ENCODE measurements around the gene PPAT. TPM values are rescaled to one million over a fixed set of nuclear protein-coding genes. Genes with fewer than 3 reads are reported as not detected.

PPAT gene
- total and polyA plus RNA-seq, 7 experiments from 2014 or later, result 7.7 to 30.7 (median 15.3) TPM

GRCh38 chr4:56448301-56448700 is 12.9 kb upstream of the PPAT start:
- intact Hi-C loops (cut with micrococcal nuclease), result no loop called here
- Histone ChIP-seq H3K4me3 (ENCODE audit: low read length) (no peak overlapping the region), H3K9me3 (ENCODE audit: control insufficient read depth in 2 of 3, low read length in 3 of 3) (no peaks in the 10 kb centered on the region), H3K36me3 (ENCODE audit: control insufficient read depth in 2 of 3, insufficient read depth in 3 of 3, low read length in 3 of 3) (peaks cover 0 to 24% (median 0%) of the 10 kb centered on the region in 3 experiments), H3K4me1 (ENCODE audit: control insufficient read depth in 2 of 2, insufficient read depth in 2 of 2, low read length in 2 of 2) (no peaks in the 10 kb centered on the region), H3K27ac (ENCODE audit: low read depth, low read length) (no peak overlapping the region), H3K27me3 (ENCODE audit: control insufficient read depth in 2 of 2, insufficient read depth in 2 of 2, low read length in 2 of 2) (no peaks in the 10 kb centered on the region)
- DNase-seq (no peak), ATAC-seq (no peak)
- H3K27ac Mint-ChIP-seq, result peak overlapping the region in 4 of 9 donors; percentile 9 to 78 (median 53)
- peaks cover 4 to 43% (median 29%) of the 10 kb centered on the region in 5 donors for H3K36me3 Mint-ChIP-seq
- no peak overlapping the region for H3K4me3 Mint-ChIP-seq
- POLR2A ChIA-PET, result interaction anchor here (0.7 to 1.1 kb wide), 2 partner anchors 13 to 103 kb away, joined by 4 read pairs; no protein-coding TSS in a partner anchor
- peaks cover 0 to 35% (median 6%) of the 10 kb centered on the region in 7 donors for H3K4me1 Mint-ChIP-seq
- CTCF ChIA-PET, result no interaction called here
- H3K27me3 Mint-ChIP-seq, result no peaks in the 10 kb centered on the region
- peaks cover 0 to 2% (median 0%) of the 10 kb centered on the region in 11 donors for H3K9me3 Mint-ChIP-seq

- no peak overlapping the region for H3K4me3 ChIP-seq (ENCODE audit: low read length)
- Mint-ChIP-seq H3K36me3 (peaks cover 4 to 44% (median 23%) of the 10 kb centered on the region in 5 donors), H3K4me1 (peaks cover 6 to 47% (median 18%) of the 10 kb centered on the region in 7 donors), H3K4me3 (no peak overlapping the region), H3K9me3 (peaks cover 0 to 2% (median 0%) of the 10 kb centered on the region in 11 donors), H3K27ac (no peak overlapping the region), H3K27me3 (no peaks in the 10 kb centered on the region)
- no peak overlapping the region for H3K27ac ChIP-seq (ENCODE audit: low read depth, low read length)
- ChIA-PET CTCF (no interaction called here), POLR2A (interaction anchor here (1.5 kb wide), 1 partner anchor 10 kb away, joined by 7 read pairs; the partner anchor contains the start of genes PAICS and PPAT)
- no peak for ATAC-seq
- peaks cover 0 to 21% (median 0%) of the 10 kb centered on the region in 3 experiments for H3K36me3 ChIP-seq (ENCODE audit: control insufficient read depth in 2 of 3, insufficient read depth in 3 of 3, low read length in 3 of 3)
- DNase-seq, result no peak
- intact Hi-C loops (cut with micrococcal nuclease), result loop anchor here in 1 of 2 donors (1.0 kb wide), 1 partner anchor 8 kb away; no protein-coding TSS in a partner anchor
- no peaks in the 10 kb centered on the region for H3K27me3 ChIP-seq (ENCODE audit: control insufficient read depth in 2 of 2, insufficient read depth in 2 of 2, low read length in 2 of 2)
- H3K9me3 ChIP-seq (ENCODE audit: control insufficient read depth in 2 of 3, low read length in 3 of 3), result no peaks in the 10 kb centered on the region
- H3K4me1 ChIP-seq (ENCODE audit: control insufficient read depth in 2 of 2, insufficient read depth in 2 of 2, low read length in 2 of 2), result peaks cover 0 to 3% of the 10 kb centered on the region in 2 donors
Observed at GRCh38 chr4:56445699-56446098, 10.3 kb upstream of the PPAT start.

DNA sequence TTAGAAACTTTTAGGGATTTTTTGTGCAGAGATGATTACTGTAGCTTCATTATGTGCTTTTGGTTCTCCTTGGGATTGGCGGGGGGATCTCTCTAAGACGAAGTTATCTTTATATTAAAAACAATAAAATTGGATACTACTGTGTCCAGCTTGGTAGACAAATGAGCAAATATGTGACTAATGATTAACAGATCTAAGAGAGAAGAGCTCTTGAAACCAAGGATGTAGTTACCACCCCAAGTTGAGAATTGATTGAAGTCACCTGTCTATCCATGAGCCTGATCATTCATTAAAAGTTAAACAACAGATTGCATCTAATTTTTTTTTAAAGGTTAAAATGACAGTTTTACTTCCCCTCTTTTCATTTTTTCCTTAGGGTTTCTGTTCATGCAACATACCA is 9.3 kb upstream of the PPAT start:
- POLR2A ChIA-PET, result interaction anchor here (1.5 kb wide), 1 partner anchor 9 kb away, joined by 7 read pairs; the partner anchor contains the start of genes PAICS and PPAT
- Histone ChIP-seq H3K4me3 (ENCODE audit: low read length) (no peak overlapping the region), H3K27ac (ENCODE audit: low read depth, low read length) (no peak overlapping the region), H3K36me3 (ENCODE audit: control insufficient read depth in 2 of 3, insufficient read depth in 3 of 3, low read length in 3 of 3) (peaks cover 0 to 21% (median 0%) of the 10 kb centered on the region in 3 experiments), H3K27me3 (ENCODE audit: control insufficient read depth in 2 of 2, insufficient read depth in 2 of 2, low read length in 2 of 2) (no peaks in the 10 kb centered on the region), H3K9me3 (ENCODE audit: control insufficient read depth in 2 of 3, low read length in 3 of 3) (no peaks in the 10 kb centered on the region), H3K4me1 (ENCODE audit: control insufficient read depth in 2 of 2, insufficient read depth in 2 of 2, low read length in 2 of 2) (peaks cover 0 to 3% of the 10 kb centered on the region in 2 donors)
- DNase-seq (no peak), ATAC-seq (no peak)
- CTCF ChIA-PET, result no interaction called here
- no peaks in the 10 kb centered on the region for H3K27me3 Mint-ChIP-seq
- intact Hi-C loops (cut with micrococcal nuclease), result no loop called here
- H3K27ac Mint-ChIP-seq, result no peak overlapping the region
- peaks cover 4 to 40% (median 20%) of the 10 kb centered on the region in 5 donors for H3K36me3 Mint-ChIP-seq
- peaks cover 11 to 53% (median 28%) of the 10 kb centered on the region in 7 donors for H3K4me1 Mint-ChIP-seq
- H3K9me3 Mint-ChIP-seq, result peaks cover 0 to 2% (median 0%) of the 10 kb centered on the region in 11 donors
- H3K4me3 Mint-ChIP-seq, result no peak overlapping the region

- CTCF ChIA-PET, result no interaction called here
- peaks cover 0 to 27% (median 9%) of the 10 kb centered on the region in 5 donors for H3K36me3 Mint-ChIP-seq
- no peak overlapping the region for H3K4me3 ChIP-seq (ENCODE audit: low read length)
- peaks cover 0 to 12% (median 0%) of the 10 kb centered on the region in 3 experiments for H3K36me3 ChIP-seq (ENCODE audit: control insufficient read depth in 2 of 3, insufficient read depth in 3 of 3, low read length in 3 of 3)
- no peaks in the 10 kb centered on the region for H3K9me3 ChIP-seq (ENCODE audit: control insufficient read depth in 2 of 3, low read length in 3 of 3)
- H3K27me3 ChIP-seq (ENCODE audit: control insufficient read depth in 2 of 2, insufficient read depth in 2 of 2, low read length in 2 of 2), result no peaks in the 10 kb centered on the region
- no peak overlapping the region for H3K4me3 Mint-ChIP-seq
- H3K27ac ChIP-seq (ENCODE audit: low read depth, low read length), result no peak overlapping the region
- peaks cover 6 to 7% of the 10 kb centered on the region in 2 donors for H3K4me1 ChIP-seq (ENCODE audit: control insufficient read depth in 2 of 2, insufficient read depth in 2 of 2, low read length in 2 of 2)
- DNase-seq, result no peak
- H3K4me1 Mint-ChIP-seq, result peaks cover 23 to 58% (median 48%) of the 10 kb centered on the region in 7 donors
- ATAC-seq, result no peak
- POLR2A ChIA-PET, result interaction anchor here (1.9 kb wide), 1 partner anchor 20 kb away, joined by 6 read pairs; no protein-coding TSS in a partner anchor
- intact Hi-C loops (cut with micrococcal nuclease), result no loop called here
- H3K27me3 Mint-ChIP-seq, result no peaks in the 10 kb centered on the region
- H3K27ac Mint-ChIP-seq, result peak overlapping the region in 1 of 9 donors; percentile 31
- peaks cover 0 to 5% (median 0%) of the 10 kb centered on the region in 11 donors for H3K9me3 Mint-ChIP-seq
Observed at GRCh38 chr4:56440983-56441382, 5.6 kb upstream of the PPAT start.

- peaks cover 0 to 17% (median 6%) of the 10 kb centered on the region in 5 donors for H3K36me3 Mint-ChIP-seq
- H3K36me3 ChIP-seq (ENCODE audit: control insufficient read depth in 2 of 3, insufficient read depth in 3 of 3, low read length in 3 of 3), result peaks cover 0 to 4% (median 0%) of the 10 kb centered on the region in 3 experiments
- H3K4me3 Mint-ChIP-seq, result no peak overlapping the region
- ATAC-seq, result no peak
- ChIA-PET CTCF (no interaction called here), POLR2A (interaction anchor here (1.0 kb wide), 1 partner anchor 15 kb away, joined by 3 read pairs; no protein-coding TSS in a partner anchor)
- H3K4me1 ChIP-seq (ENCODE audit: control insufficient read depth in 2 of 2, insufficient read depth in 2 of 2, low read length in 2 of 2), result peaks cover 14 to 15% of the 10 kb centered on the region in 2 donors
- DNase-seq, result no peak
- H3K27me3 Mint-ChIP-seq, result no peaks in the 10 kb centered on the region
- intact Hi-C loops (cut with micrococcal nuclease), result loop anchor here (5.0 kb wide), 4 partner anchors 319 to 1041 kb away; partner anchors contain the start of genes CLOCK (in 1 of the 2) and TMEM165 (in 1 of the 2)
- H3K27ac Mint-ChIP-seq, result no peak overlapping the region
- H3K27me3 ChIP-seq (ENCODE audit: control insufficient read depth in 2 of 2, insufficient read depth in 2 of 2, low read length in 2 of 2), result no peaks in the 10 kb centered on the region
- H3K9me3 Mint-ChIP-seq, result peaks cover 0 to 5% (median 0%) of the 10 kb centered on the region in 11 donors
- H3K9me3 ChIP-seq (ENCODE audit: control insufficient read depth in 2 of 3, low read length in 3 of 3), result no peaks in the 10 kb centered on the region
- H3K4me3 ChIP-seq (ENCODE audit: low read length), result no peak overlapping the region
- H3K4me1 Mint-ChIP-seq, result peaks cover 31 to 60% (median 52%) of the 10 kb centered on the region in 7 donors
- no peak overlapping the region for H3K27ac ChIP-seq (ENCODE audit: low read depth, low read length)
Observed at GRCh38 chr4:56438766-56439165, 3.4 kb upstream of the PPAT start.

DNA sequence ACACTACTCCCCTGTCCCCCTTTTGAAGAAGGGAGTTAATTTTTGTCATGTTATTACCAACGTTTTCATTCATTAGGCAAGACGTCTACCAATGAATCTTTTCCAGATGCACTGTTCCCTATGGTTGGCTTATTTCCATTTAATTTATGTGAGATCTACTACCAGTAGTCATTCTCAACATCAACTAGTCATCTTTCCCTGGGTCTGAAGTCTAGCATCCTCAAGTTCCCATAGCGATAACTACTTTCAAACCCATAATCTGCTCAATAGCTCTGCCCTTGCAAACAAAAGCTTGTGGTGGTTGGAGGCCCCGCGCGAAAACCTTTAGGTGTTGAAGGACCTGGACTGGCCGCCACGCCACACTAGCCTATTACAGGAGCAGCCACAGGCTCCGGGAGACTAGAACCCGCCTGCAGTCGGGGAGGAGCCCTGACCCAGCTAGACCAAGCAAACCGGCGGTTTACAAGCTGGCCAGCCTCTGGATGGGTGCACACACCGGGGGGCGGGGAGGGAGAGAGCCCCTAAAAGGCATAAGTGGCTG is 746 bp downstream of the PPAT start:
- ChIA-PET POLR2A (interaction anchor here (0.7 to 4.5 kb wide), 12 partner anchors 10 to 544 kb away, joined by 3 to 77 read pairs (median 28); partner anchors contain the start of genes AASDH, CEP135, NOA1 and POLR2B), CTCF (interaction anchor here (1.0 to 2.3 kb wide), 7 partner anchors 9 to 365 kb away, joined by 3 to 15 read pairs (median 5); no protein-coding TSS in a partner anchor)
- Mint-ChIP-seq H3K4me3 (peak overlapping the region; percentile 81 to 99 (median 94)), H3K9me3 (peaks cover 0 to 5% (median 0%) of the 10 kb centered on the region in 11 donors), H3K27me3 (no peaks in the 10 kb centered on the region), H3K4me1 (peaks cover 29 to 61% (median 43%) of the 10 kb centered on the region in 7 donors), H3K36me3 (peaks cover 0 to 5% (median 0%) of the 10 kb centered on the region in 5 donors), H3K27ac (peak overlapping the region; percentile 48 to 97 (median 91))
- intact Hi-C loops (cut with micrococcal nuclease), result loop anchor here (1.0 to 5.0 kb wide), 14 partner anchors 9 to 1037 kb away; partner anchors contain the start of genes AASDH (in 2 of the 2), NOA1 (in 2 of the 2), CEP135 (in 1 of the 2) and CLOCK (in 1 of the 2)
- no peaks in the 10 kb centered on the region for H3K36me3 ChIP-seq (ENCODE audit: control insufficient read depth in 2 of 3, insufficient read depth in 3 of 3, low read length in 3 of 3)
- H3K9me3 ChIP-seq (ENCODE audit: control insufficient read depth in 2 of 3, low read length in 3 of 3), result no peaks in the 10 kb centered on the region
- H3K27ac ChIP-seq (ENCODE audit: low read depth, low read length), result peak overlapping the region; percentile 59
- H3K4me1 ChIP-seq (ENCODE audit: control insufficient read depth in 2 of 2, insufficient read depth in 2 of 2, low read length in 2 of 2), result peaks cover 12 to 15% of the 10 kb centered on the region in 2 donors
- no peaks in the 10 kb centered on the region for H3K27me3 ChIP-seq (ENCODE audit: control insufficient read depth in 2 of 2, insufficient read depth in 2 of 2, low read length in 2 of 2)
- peak overlapping the region; percentile 93 for H3K4me3 ChIP-seq (ENCODE audit: low read length)
- DNase-seq (peak in 3 of 9 donors; percentile 2 to 13 (median 7)), ATAC-seq (no peak)

All from naive thymus-derived CD4-positive, alpha-beta T cell (primary cell).